GM12891 (cell line): Measurements from ENCODE around the gene MBOAT2.

Source experiments
- PAX5 ChIP-seq: IDR thresholded peaks from 2 replicates; pipeline ENCODE4 v1.6.1; 2011; ENCODE audit warnings: low read length, moderate library complexity, mild to moderate bottlenecking; ENCODE audit not compliant: insufficient read depth, severe bottlenecking
- POLR2A ChIP-seq: IDR thresholded peaks from 2 replicates; pipeline ENCODE4 v1.6.1; 2011; ENCODE audit warnings: low read depth, low read length, control low read depth
- POLR2AphosphoS5 ChIP-seq: IDR thresholded peaks from 2 replicates; pipeline ENCODE4 v1.6.1; 2011; ENCODE audit warnings: low read depth, low read length, control low read depth
- SPI1 ChIP-seq: IDR thresholded peaks from 2 replicates; pipeline ENCODE4 v1.6.1; 2011; ENCODE audit warnings: low read depth, low read length, control low read depth
- TAF1 ChIP-seq: IDR thresholded peaks from 2 replicates; pipeline ENCODE4 v1.6.1; 2011; ENCODE audit warnings: low read depth, low read length, control low read depth

- TF ChIP-seq POLR2AphosphoS5 (no peak), POLR2A (no peak), TAF1 (no peak), SPI1 (no peak), PAX5 (no peak)
Measured at GRCh38 chr2:8997108-8997507, 6.4 kb downstream of the MBOAT2 start.
